Psoas muscle (tissue), 8 donors: Measurements from ENCODE around the gene MTLN. TPM values are rescaled to one million over a fixed set of nuclear protein-coding genes. Genes with fewer than 3 reads are reported as not detected.
"Not testable (repeated sequence)": the region's sequence is repeated elsewhere in the genome, so short reads cannot be mapped to it uniquely, and the experiment has no call there.

Experiments
- ATAC-seq, 4 donors: fragments of 200-7000 bp; cut with Tn5 transposase; one replicate each; pipeline ENCODE4 v1.9.1; 2020; ENCODE audit warnings: moderate library complexity in 3 of 4, mild to moderate bottlenecking in 2 of 4
- DNase-seq, 2 donors: peaks; one replicate each; pipeline ENCODE4 v3.0.0-alpha.2; 2020
- H3K27ac ChIP-seq: fragments of 200-600 bp; one replicate; pipeline ENCODE4 v1.8.0; 2022
- H3K27me3 ChIP-seq, 3 donors: fragments of 200-600 bp in 1 of 3; one replicate each; pipeline versions ENCODE4 v1.6.1 to v1.8.0; 2013 to 2022; ENCODE audit warnings: low read length in 2 of 3, mild to moderate bottlenecking in 2 of 3, moderate library complexity in 1 of 3; ENCODE audit not compliant: insufficient read depth in 3 of 3
- H3K36me3 ChIP-seq, 2 donors: fragments of 200-600 bp in 1 of 2; one replicate each; pipeline versions ENCODE4 v1.6.1 to v1.8.0; 2013 to 2022; ENCODE audit warnings: low read depth in 1 of 2, mild to moderate bottlenecking in 1 of 2, moderate library complexity in 1 of 2; ENCODE audit not compliant: insufficient read depth in 1 of 2
- H3K4me1 ChIP-seq: fragments of 200-600 bp; one replicate; pipeline ENCODE4 v1.8.0; 2022
- H3K4me3 ChIP-seq: fragments of 200-600 bp; one replicate; pipeline ENCODE4 v1.8.0; 2022; ENCODE audit warnings: mild to moderate bottlenecking
- H3K9me3 ChIP-seq: fragments of 200-600 bp; one replicate; pipeline ENCODE4 v1.8.0; 2022
- WGBS, 3 donors: extraction: QIAGEN DNeasy Blood & Tissue Kit; methylation state at CpG; one replicate each; pipeline versions ENCODE4 v1.1.6 to v1.1.7; 2013; 5-methylcytosine and 5-hydroxymethylcytosine counted together
- intact Hi-C, 2 donors: fragments of 100-400 bp; cut with DNase I; formaldehyde crosslinking; loops; one replicate each; pipeline versions ENCODE4 v1.11.0 to v1.14.2; 2022
- polyA plus RNA-seq, 3 donors: library from polyadenylated mRNA; stranded (reverse); fragments of 200-250 nt; gene quantifications; one replicate each; pipeline ENCODE4 v1.2.3, GENCODE V29; 2013
- total RNA-seq, 4 donors: library from RNA; stranded (reverse); fragmentation: NEBNext Ultra II Directional in 2 of 4; extraction: Animal tissue kit (Norgen Biotek cat#: 25700) in 2 of 4; gene quantifications; one replicate each; pipeline versions ENCODE4 v1.2.1 to v1.2.4, GENCODE V29; 2021 to 2023
- TF ChIP-seq, protein P1 (sequence below): fragments of 200-600 bp; IDR thresholded peaks from one replicate; pipeline ENCODE4 v1.8.0; 2022; ENCODE audit warnings: antibody characterized with exemption
- donor health status: healthy with polysubstance abuse.
- donor health status: DM: no; HTN: no; CAD: no; lungs with moderate emphysema.
- donor health status: Bipolar disorder and iron deficiency.
- donor health status: healthy.
- donor health status: DM: yes; HTN: yes; CAD: no.
- donor health status: DM: no; HTN: no; CAD: no.
- donor health status: DM: no; HTN: no; CAD: no.
- donor health status: DM: yes; HTN: yes; CAD: no.

MTLN gene
- total and polyA plus RNA-seq, 7 donors = 285 to 826 (median 394) TPM

DNA sequence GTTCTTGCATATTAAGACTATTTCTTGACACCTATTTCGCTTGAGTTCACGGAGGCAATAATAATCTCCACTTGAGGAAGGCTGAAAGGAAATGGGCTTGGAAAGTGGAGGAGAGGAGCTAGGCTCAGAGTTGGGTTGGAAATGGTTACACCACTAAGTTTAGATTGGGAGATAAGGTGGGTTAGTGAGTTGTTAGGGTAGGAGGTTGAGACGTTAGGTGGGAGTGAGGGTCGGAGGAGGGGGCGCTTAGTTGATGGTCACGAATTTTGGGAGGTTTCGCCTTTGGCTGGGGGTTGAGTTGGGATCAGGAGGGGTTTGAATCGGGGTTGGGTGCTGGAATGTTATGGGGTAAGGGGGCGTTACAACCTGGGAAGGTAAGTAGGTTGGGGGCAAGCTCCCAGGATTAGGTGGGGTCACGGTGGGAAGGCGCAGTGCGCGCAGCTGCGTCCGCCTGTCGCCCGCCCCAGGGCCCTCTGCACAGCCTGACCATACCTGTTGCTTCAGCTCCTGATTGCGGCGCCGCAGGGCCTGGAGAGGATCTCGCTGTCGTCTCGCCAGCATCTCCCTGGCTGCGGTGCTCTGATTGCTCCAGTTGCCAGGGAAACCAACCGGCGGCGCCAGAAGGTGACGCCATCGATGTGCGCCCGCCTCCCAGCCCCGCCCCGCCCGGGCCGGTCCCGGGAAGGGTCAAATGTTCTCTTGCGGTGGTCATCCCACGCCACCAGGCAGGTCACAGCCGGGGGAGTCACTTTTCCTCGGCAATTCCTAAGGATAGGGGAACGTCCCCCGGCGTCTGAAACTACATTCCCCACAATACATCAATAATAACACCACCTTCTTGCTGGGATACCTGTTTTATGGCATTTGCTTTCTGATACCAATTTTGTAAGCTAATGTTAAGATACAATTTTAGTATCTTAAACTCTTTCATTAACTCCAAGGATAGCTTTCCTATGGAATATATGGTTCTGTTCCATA lies 7.7 kb downstream of the MTLN start, which contains the start of gene NPHP1:
TSS of gene NPHP1 (minus strand) at position 606 of the 978 bp plus-strand sequence. CDS start at position 561, 45 bp downstream.
- Histone ChIP-seq H3K4me3 (peak within 1 kb of the TSS; percentile 77), H3K36me3 (peaks cover 7 to 9% of the 10 kb centered on the region in 2 donors), H3K27me3 (no peaks in the 10 kb centered on the region), H3K27ac (peak within 1 kb of the TSS; percentile 88), H3K4me1 (peaks cover 18% of the 10 kb centered on the region), H3K9me3 (no peaks in the 10 kb centered on the region)
- DNase-seq = peak; percentile 89 to 94
- TF ChIP-seq, protein P1, sequence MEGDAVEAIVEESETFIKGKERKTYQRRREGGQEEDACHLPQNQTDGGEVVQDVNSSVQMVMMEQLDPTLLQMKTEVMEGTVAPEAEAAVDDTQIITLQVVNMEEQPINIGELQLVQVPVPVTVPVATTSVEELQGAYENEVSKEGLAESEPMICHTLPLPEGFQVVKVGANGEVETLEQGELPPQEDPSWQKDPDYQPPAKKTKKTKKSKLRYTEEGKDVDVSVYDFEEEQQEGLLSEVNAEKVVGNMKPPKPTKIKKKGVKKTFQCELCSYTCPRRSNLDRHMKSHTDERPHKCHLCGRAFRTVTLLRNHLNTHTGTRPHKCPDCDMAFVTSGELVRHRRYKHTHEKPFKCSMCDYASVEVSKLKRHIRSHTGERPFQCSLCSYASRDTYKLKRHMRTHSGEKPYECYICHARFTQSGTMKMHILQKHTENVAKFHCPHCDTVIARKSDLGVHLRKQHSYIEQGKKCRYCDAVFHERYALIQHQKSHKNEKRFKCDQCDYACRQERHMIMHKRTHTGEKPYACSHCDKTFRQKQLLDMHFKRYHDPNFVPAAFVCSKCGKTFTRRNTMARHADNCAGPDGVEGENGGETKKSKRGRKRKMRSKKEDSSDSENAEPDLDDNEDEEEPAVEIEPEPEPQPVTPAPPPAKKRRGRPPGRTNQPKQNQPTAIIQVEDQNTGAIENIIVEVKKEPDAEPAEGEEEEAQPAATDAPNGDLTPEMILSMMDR = peak; percentile 2
- peak; percentile 91 to 94 (median 93) for ATAC-seq
- intact Hi-C loops = loop anchor here in 1 of 2 donors (5.0 kb wide), 1 partner anchor 37 kb away; no protein-coding TSS in a partner anchor
- WGBS, 3 donors = 1 to 2% (median 1%) methylated on average over 38 to 43 of the region's 43 CpGs

- H3K4me1 ChIP-seq = peaks cover 11% of the 10 kb centered on the region
- no peak for DNase-seq
- H3K27ac ChIP-seq = peak overlapping the region; percentile 46
- ATAC-seq = peak in 1 of 4 donors; percentile 59
- H3K27me3 ChIP-seq = no peaks in the 10 kb centered on the region
- WGBS, 3 donors = 46 to 67% (median 57%) methylated on average over 3 of the region's 3 CpGs
- H3K36me3 ChIP-seq = peaks cover 2 to 5% of the 10 kb centered on the region in 2 donors
- no peak overlapping the region for H3K4me3 ChIP-seq
- TF ChIP-seq, protein P1 = no peak
- intact Hi-C loops = no loop called here
- H3K9me3 ChIP-seq = no peaks in the 10 kb centered on the region
Measured at GRCh38 chr2:110198016-110198415, 14.3 kb downstream of the MTLN start.

DNA sequence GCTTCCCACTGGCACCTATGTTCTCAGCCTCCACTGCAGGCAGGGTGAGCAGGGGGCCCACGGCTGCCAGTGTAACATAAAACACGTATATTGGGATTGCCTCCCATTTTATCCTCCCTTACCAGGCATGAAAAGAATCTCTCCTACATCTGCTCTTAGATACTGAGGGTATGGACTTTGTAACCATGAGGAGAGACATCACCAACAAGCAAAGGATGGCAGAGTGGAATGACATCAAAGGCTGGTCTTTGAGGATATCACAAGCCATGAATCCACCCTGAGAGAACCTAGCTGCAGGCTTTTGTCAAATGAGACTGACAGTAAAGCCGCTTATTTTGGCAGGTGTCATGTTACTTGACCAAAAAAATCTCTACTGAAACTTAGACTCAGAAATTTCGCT lies 14.9 kb downstream of the MTLN start:
- 25 to 45% (median 32%) methylated on average over 4 of the region's 4 CpGs for WGBS, 3 donors
- Histone ChIP-seq H3K4me3 (no peak overlapping the region), H3K36me3 (peaks cover 2 to 5% of the 10 kb centered on the region in 2 donors), H3K4me1 (peaks cover 11% of the 10 kb centered on the region), H3K27ac (peak overlapping the region; percentile 46), H3K27me3 (no peaks in the 10 kb centered on the region), H3K9me3 (no peaks in the 10 kb centered on the region)
- TF ChIP-seq, protein P1 = no peak
- ATAC-seq = peak in 1 of 4 donors; percentile 48
- intact Hi-C loops = no loop called here
- no peak for DNase-seq

GRCh38 chr2:110190169-110190568 lies 22.2 kb downstream of the MTLN start:
- ATAC-seq, H3K4me3 ChIP-seq, H3K27me3 ChIP-seq, H3K36me3 ChIP-seq, H3K27ac ChIP-seq, H3K4me1 ChIP-seq, intact Hi-C loops, DNase-seq, H3K9me3 ChIP-seq: not testable (repeated sequence)
- WGBS, 3 donors = 95 to 96% (median 96%) methylated on average over 23 of the region's 23 CpGs

DNA sequence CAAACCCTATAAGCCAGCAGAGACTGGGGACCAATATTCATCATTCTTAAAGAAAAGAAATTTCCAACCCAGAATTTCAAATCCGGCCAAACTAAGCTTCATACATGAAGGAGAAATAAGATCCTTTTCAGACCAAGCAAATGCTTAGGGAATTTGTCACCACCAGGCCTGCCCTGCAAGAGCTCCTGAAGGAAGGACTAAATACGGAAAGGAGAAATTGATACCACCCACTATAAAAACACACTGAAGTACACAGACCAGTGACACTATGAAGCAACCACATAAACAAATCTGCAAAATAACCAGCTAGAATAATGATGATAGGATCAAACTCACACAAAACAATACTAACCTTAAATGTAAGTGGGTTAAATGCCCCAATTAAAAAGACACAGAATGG lies 29.9 kb downstream of the MTLN start:
- peaks cover 19% of the 10 kb centered on the region for H3K4me1 ChIP-seq
- peaks cover 4% of the 10 kb centered on the region for H3K9me3 ChIP-seq
- WGBS, 3 donors = 36 to 65% (median 43%) methylated on average over 2 of the region's 2 CpGs
- H3K36me3 ChIP-seq = no peaks in the 10 kb centered on the region
- H3K4me3 ChIP-seq = no peak overlapping the region
- intact Hi-C loops = no loop called here
- ATAC-seq = peak in 3 of 4 donors; percentile 69 to 88 (median 78)
- H3K27me3 ChIP-seq = no peaks in the 10 kb centered on the region
- TF ChIP-seq, protein P1 = no peak
- DNase-seq = no peak
- H3K27ac ChIP-seq = peak overlapping the region; percentile 76
